Jurkat, Clone E6-1 (cell line): ENCODE data around the gene SORBS1.
A peak's percentile ranks its signal among the peaks of the same experiment; 100 is the strongest.

ENCODE experiments used
- DNase-seq: peaks from one replicate; pipeline ENCODE4 v3.0.0-alpha.2; 2011; ENCODE audit warnings: low read depth, low spot score
- H3K4me3 ChIP-seq: 2 replicates; pipeline ENCODE4 v1.5.1; 2011; ENCODE audit warnings: mild to moderate bottlenecking, low read length, control low read depth, moderate library complexity

The SORBS1 gene

DNA sequence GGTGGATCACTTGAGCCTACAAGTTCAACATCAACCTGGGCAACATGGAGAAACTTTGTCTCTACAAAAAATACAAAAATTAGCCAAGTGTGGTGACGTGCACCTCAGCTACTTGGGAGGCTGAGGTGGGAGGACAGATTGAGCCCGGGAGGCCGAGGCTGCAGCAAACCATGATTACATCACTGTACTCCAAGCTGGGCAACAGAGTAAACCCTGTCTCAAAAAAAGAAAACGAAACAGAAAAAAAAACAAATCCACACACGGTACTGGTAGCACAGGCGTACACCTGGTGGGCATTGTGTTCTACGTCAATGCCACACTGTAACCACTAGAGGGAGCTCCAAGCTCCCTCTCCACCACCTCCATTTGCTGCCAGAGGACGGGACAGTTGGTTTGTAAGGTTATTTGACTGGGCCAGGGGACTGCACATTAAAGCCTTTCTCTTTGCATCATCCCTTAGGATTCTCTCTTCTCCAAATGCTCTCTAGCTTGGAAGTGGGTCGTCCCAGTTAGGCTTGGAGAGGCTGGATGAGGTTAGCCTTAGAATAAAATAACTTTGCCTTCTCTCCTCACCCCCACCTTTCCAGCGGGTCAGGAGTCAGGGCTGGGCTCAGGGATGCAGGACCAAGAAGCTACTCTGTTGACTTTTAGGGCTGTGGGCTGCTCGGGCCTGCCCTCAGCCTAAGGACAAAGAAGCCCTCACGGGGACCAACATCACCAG, 130.8 kb downstream of the SORBS1 start:
- DNase-seq = peak; percentile 38
- no peak overlapping the region for H3K4me3 ChIP-seq

DNA sequence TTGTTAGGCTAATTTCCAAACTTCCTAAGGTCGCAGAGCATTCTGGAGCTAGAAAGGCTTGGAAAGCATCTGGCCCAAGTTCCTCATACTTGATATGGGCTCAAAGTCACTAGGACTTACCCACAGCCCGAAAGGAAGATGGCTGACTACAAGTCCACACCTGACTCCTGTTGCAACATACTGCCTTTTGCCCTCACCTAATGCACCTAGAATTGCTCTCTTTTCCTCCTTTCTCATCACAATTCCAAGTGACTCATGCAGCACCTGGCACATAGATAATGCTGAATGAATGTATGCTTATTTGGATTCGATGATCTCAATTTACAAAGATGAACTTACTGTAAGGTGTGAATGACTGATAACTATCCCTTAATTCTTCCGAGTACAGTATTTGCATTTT, 131.5 kb downstream of the SORBS1 start:
- H3K4me3 ChIP-seq = no peak overlapping the region
- DNase-seq = no peak

- DNase-seq = no peak
- no peak overlapping the region for H3K4me3 ChIP-seq
Observed at GRCh38 chr10:95428701-95429100, 132.5 kb downstream of the SORBS1 start.

DNA sequence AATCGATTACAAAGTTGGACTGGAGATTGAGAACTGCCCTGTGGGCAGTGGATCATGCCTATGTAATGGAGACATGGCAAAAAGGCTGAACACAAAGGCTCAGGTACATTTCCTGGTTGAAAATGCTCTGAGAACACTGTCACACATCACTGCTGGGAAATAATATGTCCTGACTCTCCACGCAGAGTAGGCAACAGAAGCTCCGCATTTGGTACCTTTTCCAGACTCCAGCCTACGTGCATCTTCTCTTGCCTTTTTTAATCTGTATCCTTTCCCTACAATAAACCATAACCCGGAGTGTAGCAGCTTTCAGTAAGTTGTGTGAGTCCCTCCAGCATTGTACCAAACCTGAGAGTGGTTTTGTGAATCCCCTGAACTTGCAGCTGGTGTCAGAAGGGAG, 134.7 kb downstream of the SORBS1 start:
- H3K4me3 ChIP-seq = no peak overlapping the region

GRCh38 chr10:95425592-95426465, 135.3 kb downstream of the SORBS1 start:
- H3K4me3 ChIP-seq = no peak overlapping the region
- no peak for DNase-seq

More for the DNA sequence above, 134.7 kb downstream of the SORBS1 start:
- DNase-seq = no peak

DNA sequence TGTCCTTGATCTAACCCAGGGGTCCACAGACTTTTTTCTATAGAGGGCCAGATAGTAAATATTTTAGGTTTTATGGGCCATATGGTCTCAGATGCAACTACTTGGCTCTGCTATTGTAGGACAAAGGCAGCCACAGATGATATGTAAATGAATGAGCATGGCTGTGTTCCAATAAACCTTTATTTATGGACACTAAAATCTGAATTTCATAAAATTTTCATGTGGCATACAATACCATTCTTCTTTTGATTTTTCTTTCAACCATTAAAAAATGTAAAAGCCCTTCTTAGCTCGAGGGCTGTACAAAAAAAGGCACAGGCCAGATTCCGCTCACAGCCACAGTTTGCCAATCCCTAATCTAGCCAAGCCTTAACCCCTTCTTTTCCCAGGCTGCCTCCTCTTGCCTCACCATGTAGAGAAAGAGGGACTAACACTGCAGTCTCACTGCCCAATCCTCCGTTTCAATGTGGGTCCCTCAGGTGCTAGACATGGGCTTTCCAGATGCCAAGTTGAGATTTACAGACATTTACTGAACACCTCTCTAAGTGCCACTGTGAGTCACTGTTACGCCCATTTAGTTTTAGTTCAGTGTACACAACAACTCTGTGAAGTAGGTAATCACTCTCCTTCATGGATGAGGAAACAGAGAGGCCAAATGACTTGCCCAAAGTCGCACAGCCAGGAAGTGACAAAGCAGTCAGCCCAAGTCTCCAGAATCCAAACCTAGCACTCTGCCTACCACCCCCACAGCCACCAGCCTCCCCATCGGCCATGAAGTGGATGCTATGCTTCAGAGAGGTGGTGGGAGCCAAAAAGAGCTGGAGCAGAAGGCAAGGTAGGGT, 137.8 kb downstream of the SORBS1 start:
- no peak overlapping the region for H3K4me3 ChIP-seq
- DNase-seq = no peak

DNA sequence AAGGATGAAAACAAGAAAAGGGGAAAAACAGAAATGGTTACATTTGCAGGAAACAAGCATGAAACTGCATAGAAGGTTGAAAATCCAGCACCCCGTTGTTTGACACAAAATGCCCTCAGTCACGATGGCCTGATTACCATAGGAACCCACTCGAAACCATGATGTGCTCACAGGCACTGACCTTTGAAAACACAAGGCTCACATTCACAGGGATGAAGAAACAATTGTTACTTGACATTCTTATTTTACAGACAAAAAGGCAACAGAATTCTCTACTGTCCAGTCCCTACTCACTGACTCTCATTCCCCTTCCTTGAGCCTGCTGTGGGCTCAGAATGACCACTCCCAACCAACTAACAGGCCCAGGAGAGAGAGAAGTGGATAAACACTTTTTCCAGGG, 138.9 kb downstream of the SORBS1 start:
- no peak overlapping the region for H3K4me3 ChIP-seq
- no peak for DNase-seq

DNA sequence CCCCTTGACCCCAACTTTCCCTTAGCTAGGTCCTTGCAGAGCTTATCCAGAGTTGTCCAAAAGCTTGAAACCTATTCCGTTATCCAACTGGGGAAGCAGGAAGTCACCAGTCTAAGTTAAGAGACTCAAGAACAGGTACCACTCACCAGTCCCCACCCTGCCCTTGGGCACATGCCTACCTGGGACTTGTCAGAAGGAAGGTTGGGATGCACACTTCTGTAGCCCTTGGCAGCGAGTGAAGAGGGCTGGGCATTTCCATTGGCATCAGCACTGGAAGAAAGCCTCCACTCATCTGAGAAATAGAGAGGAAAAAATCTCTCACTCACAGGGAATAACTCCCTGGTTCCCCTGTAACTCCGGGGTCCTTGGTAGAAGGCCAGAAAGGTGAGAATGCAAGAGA, 139.4 kb downstream of the SORBS1 start:
- no peak overlapping the region for H3K4me3 ChIP-seq
- no peak for DNase-seq

- DNase-seq = no peak
- no peak overlapping the region for H3K4me3 ChIP-seq
Observed at GRCh38 chr10:95419399-95419798, 141.8 kb downstream of the SORBS1 start.

- no peak for DNase-seq
- no peak overlapping the region for H3K4me3 ChIP-seq
Observed at GRCh38 chr10:95416973-95417372, 144.2 kb downstream of the SORBS1 start.

GRCh38 chr10:95416270-95416669, 144.9 kb downstream of the SORBS1 start:
- no peak overlapping the region for H3K4me3 ChIP-seq

DNA sequence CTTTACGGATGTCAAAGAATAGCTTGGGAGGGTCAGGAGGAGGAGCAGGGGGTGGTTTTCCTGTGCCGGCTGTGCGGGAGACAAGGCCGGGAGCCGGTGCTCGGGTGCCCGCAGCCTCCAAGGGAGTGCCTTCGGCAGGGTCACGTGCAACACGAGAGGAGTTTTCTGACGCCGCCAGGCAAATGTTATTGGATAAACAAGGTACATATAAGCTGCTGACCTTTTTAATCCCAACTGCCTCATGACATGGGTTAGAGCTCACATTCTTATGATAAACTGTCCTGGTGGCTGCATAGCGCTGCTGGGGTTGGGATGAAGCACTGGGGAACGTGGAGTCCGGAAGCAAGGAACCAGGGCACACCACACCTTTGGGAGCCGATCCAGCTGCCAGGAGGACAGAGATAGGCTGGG, 145.5 kb downstream of the SORBS1 start:
- no peak for DNase-seq
- no peak overlapping the region for H3K4me3 ChIP-seq

More at GRCh38 chr10:95416270-95416669, 144.9 kb downstream of the SORBS1 start:
- no peak for DNase-seq

GRCh38 chr10:95414844-95415485, 146.2 kb downstream of the SORBS1 start:
- DNase-seq = no peak

GRCh38 chr10:95414016-95414830, 146.9 kb downstream of the SORBS1 start:
- no peak overlapping the region for H3K4me3 ChIP-seq

More at GRCh38 chr10:95414844-95415485, 146.2 kb downstream of the SORBS1 start:
- H3K4me3 ChIP-seq = no peak overlapping the region

GRCh38 chr10:95413588-95413987, 147.6 kb downstream of the SORBS1 start:
- no peak for DNase-seq

More at GRCh38 chr10:95414016-95414830, 146.9 kb downstream of the SORBS1 start:
- DNase-seq = no peak

DNA sequence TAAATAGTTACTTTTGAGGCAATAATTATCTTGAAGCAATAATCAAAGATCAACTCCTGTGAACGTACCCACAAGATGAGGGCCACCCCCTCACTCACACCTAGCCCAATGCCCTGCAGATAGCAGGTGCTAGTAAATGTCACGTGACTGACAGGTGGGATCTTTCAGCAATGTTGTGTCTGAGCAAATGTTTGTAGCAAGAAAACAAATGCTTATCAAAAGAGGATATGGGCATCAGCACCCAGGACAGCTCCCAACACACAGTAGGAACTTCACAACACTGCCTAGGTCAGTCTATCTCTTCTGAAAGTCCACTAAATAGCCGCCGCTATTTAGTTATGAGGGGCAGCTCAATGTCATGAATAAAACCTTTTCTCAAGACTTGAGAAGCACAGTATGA, 149.5 kb downstream of the SORBS1 start:
- no peak overlapping the region for H3K4me3 ChIP-seq
- no peak for DNase-seq

More at GRCh38 chr10:95413588-95413987, 147.6 kb downstream of the SORBS1 start:
- H3K4me3 ChIP-seq = no peak overlapping the region

- H3K4me3 ChIP-seq = no peak overlapping the region
- no peak for DNase-seq
Observed at GRCh38 chr10:95408983-95409873, 151.9 kb downstream of the SORBS1 start.
